NCI-H2227 (cell line): ENCODE measurements around the gene SRGAP1.
A peak's percentile ranks its signal among the peaks of the same experiment; 100 is the strongest.

Experiments used
- DNase-seq: peaks from one replicate; lab custom pipeline; 2025; ENCODE audit not compliant: unreplicated experiment; lab: John Stamatoyannopoulos, UW

SRGAP1 gene

DNA sequence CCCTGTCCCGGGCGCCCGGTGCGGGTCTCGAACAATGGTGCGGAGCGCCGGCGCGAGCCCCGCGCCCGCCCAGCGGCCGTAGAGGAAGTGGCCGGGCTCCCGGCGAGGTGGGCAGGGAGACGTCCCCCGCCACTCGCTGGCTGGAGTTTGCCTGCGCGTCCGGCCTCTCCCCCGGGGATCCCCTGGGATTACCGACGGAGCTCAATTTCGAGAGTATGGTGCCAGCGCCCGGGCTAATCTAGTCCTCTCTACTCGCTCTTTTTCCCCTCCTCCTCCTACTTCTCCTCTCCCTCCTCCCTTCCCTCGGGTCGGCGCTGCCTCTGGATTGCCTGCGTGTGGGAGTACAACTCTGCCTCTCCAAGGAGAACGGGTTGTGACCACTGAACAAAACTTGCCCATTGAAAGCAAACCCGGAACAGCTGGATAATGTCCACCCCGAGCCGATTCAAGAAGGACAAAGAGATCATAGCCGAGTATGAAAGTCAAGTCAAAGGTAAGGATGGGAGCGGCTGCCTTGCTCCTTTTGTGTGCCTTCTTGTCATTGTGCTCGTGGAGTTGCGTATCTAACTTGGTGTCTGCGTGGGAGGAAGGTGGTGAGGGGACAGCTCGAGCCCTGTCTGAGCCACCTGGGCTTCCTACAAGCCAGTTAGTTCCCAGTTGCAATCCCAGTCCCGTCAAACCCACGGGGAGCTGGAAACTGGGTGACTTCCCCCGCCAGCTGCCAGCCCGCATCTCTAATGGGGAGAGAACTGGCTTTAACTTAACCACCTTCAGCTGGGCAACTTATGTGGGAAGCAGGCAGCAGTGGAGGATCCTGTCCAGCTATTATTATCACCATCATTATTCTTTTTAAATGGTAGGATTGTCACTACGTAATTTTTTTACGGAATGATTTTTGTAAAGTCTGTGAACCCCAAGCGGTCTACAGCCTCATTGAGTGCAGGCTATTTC is at the start of gene SRGAP1:
Gene SRGAP1 (plus strand): TSS at position 310 of the 951 bp plus-strand sequence. CDS start 117 bp downstream, at position 427.
- peak; percentile 75 for DNase-seq

DNA sequence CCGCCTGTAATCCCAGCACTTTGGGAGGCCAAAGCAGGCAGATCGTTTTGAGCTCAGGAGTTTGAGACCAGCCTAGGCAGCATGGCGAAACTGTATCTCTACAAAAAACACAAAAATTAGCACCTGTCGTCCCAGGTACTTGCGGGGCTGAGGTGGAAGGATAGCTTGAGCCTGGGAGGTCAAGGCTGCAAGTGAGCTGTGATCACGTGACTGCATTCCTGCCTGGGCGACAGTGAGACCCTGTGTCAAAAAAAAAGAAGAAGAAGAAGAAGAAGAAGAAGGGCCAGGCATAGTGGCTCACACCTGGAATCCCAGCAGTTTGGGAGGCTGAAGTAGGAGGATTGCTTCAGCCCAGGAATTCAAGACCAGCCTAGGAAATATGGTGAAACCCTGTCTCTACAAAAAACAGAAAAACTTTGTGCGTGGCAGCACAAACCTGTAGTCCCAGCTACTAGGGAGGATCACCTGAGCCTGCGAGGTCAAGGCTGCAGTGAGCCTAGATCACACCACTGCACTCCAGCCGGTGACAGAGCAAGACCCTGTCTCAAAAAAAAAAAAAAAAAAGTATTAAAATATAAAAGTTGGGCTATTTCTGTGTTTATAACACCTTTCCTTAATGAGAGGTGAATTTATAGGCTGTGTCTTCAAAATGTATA is 49.3 kb upstream of the SRGAP1 start:
- no peak for DNase-seq

DNA sequence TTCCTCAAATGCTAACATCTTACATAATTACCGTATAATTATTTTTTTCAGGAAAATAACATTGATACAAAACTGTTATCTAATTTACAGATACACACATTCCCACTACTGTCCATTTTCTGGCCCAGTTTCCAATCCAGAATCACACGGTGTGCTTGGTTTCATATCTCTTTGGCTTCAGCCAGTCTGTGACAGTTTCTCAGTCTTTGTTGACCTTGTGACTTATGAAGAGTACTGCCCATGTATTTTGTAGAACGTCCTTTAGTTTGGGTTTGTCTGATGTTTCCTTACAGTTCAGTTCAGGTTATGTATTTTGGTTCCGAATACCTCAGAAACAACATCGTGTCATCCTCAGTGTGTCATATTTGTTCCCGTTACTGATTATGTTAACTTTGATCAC is 48.6 kb upstream of the SRGAP1 start:
- no peak for DNase-seq

DNA sequence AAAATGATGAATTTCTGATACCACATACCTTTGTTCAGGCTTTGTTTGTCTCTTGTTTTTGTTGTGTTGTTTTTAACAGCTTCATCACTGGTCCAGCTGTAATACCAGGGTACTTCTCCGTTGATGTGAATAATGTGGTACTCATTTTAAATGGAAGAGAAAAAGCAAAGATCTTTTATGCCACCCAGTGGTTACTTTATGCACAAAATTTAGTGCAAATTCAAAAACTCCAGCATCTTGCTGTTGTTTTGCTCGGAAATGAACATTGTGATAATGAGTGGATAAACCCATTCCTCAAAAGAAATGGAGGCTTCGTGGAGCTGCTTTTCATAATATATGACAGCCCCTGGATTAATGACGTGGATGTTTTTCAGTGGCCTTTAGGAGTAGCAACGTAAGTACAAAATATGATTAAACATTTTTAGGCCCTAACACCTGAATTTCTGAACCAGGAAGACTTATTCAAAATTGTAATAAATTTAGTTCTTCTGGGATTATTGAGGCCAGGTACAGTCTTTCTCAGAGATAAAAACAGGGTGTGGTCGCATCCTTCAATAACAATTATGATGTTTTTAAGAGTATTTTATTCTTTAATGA is 42.4 kb upstream of the SRGAP1 start:
- DNase-seq: peak; percentile 68

DNA sequence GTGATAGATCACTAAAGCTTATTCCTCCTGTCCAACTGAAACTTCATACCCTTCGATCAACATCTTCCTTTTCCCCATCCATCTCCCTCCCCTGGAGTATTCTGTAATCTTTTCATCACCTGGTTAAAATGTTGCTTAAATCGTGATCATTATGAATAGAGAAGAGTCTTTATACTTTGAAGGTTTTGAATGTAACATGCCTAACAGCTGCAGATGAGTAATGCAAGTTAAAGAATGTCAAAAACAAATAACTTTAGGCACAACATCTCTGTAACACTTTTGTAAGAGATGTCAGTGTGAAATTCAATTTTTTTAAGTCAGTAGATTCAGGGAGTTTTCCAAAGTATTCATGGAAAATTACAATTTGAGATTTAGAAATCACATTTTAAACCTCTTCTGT is 39.8 kb upstream of the SRGAP1 start:
- DNase-seq: no peak

DNA sequence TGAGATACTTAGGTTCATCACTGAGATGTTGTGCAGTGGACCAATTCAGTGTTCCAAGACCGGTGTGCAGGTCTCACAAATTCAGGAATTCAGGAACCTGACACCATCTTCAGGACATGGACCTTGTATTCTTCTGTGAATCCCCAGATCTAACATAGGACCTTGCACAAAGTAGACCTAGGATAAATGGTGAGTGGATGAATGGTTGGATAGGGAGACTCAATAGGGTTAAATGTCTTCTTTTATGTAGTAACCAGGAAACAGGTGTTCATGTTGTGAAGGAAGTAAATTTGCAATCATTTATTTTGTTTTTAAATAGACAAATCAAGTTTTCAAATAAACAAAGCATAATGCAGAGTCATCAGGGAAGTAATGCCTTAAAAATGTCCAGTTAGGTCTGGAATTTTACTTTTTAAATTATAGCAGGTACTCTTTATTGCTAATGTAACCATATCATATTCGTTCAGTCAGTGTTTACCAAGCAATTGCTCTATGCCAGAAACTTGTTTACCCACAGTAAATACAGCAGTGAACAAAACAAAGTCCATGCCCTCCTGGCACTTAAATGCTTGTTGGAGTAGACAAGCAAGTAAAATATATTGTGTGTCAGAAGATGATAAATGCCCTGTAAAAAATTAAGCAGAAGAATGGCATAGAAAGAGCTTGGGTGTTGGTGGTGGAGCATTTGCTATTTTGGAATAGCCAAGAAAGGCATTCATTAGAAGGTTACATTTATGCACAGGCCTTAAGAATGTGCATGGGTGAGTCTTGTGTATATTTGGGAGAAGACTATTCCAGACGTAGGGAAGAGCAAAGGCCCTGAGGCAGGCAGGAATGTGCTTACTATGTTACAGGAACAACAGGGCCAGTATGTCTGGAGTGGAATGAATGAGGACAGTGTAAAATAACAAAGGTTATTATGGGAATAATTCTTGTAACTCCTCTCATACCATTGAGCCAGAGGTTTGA is 38.5 kb upstream of the SRGAP1 start:
- no peak for DNase-seq

DNA sequence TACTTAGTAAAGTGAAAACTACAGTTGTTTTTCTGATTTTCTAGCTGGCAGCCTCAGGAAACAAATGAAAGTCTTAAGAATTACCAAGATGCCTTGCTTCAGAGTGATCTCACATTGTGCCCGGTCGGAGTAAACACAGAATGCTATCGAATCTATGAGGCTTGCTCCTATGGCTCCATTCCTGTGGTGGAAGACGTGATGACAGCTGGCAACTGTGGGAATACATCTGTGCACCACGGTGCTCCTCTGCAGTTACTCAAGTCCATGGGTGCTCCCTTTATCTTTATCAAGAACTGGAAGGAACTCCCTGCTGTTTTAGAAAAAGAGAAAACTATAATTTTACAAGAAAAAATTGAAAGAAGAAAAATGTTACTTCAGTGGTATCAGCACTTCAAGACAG is 35.9 kb upstream of the SRGAP1 start:
- no peak for DNase-seq

DNA sequence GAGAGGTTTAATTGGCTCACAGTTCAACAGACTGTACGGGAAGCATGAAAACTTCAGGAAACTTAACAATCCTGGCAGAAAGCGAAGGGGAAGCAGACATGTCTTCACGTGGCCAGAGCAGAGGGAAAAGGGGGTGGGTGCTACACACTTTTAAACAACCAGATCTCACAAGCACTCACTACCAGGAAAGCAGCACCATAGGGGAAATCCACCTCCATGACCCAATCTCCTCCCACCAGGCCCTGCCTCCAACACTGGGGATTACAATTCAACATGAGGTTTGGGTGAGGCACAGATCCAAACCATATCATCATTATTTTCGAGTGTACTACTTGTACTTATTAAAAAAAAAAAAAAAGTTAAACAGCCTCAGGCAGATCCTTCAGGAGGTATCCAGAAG is 34.9 kb upstream of the SRGAP1 start:
- DNase-seq: no peak

DNA sequence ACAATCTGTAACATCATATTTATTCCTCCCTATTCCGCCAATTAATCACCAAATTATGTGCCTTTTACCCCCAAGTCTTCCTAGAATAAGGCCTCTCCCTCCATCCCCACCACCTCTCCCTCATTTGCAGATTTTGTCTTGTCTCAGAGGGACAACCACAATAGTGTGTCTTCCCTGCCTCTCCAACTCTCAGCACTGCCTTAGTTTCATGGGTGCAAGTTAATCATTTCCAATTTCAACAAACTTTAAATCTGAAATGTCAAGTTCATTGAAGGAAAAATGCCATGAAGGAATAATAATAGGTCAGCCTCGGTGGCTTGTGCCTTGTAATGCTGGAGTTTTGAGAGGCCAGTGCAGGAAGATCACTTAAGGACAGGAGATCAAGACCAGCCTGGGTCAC is 33.2 kb upstream of the SRGAP1 start:
- no peak for DNase-seq

DNA sequence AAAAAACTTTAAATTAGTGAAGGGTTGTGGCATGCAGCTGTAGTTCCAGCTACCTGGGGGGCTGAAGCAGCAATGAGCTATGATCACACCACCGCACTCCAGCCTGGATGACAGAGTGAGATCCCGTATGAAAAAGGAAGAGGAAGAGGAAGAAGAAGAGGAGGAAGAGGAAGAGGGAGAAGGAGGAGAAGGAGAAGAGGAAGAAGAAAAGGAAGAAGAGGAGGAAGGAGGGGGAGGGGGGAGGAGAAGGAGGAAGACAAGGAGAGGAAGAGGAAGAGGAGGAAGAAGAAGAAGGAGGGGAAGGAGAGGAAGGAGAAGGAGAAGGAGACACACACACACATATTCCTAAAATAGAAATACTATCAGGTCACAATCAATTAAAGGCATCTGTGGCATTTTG is 32.7 kb upstream of the SRGAP1 start:
- DNase-seq: no peak

DNA sequence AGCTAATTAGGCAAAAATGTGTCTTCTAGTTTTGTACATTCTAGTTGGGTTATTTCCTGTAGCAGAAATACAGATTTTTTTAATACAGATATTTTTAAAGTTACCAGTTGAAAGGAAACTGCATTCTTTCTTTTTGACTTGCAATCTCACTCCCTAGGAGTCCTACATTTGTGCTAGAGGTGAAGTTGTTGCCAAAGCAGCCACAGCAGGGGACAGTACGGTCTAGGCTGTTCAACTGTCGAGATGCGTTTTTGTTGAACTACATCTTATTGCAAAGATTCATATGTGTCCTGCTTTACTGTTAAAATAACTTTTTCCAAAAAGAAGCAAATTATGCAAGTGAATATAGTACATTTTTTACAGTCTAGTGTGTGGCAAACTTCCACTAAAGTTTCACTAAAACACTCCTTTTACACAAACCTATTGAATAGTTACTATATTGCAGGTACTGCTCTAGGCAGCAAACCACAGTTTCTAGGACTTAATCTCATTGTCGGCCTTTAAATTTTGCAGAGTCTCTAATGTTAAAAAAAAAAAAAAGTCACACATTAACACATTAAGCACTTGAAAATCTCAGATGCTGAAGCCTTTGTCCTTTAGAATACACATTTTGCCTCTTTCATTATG is 30.2 kb upstream of the SRGAP1 start:
- no peak for DNase-seq

DNA sequence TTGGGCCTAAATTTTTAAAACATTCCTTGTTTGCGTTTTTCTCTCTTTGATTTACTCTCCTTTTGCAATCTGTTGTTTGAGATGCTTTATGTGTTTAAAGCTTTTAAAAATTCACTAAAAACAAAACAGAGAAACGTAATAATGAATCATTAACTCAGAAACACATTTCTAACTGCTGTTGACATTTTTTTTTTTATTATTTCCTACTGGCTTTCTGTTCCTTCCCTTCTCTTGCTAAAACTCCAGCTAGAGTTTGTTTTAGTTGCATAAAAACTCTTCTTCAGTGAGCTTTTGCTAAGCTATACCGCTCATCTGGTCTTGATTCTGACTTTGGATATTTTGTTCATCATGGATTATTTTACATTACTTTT is 29.0 kb upstream of the SRGAP1 start:
- DNase-seq: no peak

DNA sequence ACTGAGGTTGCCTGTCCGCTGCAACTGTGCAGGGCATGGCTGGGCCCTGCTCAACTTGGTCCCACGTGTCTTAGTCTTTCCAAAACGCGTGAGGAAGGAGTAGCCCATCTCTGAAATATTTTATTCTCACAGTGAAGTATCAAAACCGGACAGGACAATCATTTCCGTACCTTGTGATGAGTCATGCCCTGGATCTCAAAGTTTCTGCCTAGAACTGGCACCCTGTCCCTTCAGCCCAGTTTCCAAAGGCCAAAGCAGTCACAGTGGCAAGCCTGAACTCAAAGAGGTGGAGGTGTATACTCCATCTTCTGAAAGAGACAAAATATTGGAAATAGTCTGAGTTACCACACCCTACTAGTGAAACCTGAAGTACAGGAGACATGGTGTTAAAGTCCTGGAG is 28.5 kb upstream of the SRGAP1 start:
- DNase-seq: no peak

DNA sequence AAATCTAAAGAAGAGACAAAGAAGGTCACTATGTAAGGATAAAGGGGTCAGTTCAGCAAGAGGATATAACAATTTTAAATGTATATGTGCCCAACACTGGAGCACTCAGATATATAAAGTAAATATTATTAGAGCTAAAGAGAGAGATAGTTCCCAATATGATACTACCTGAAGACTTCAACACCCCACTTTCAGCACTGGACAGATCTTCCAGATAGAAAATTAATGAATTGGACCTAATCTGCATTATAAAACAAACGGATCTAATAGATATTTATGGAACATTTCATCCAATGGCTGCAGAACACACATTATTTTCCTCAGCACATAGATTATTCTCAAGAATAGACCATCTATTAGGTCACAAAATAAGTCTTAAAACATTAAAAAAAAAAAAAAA is 24.1 kb upstream of the SRGAP1 start:
- DNase-seq: no peak

DNA sequence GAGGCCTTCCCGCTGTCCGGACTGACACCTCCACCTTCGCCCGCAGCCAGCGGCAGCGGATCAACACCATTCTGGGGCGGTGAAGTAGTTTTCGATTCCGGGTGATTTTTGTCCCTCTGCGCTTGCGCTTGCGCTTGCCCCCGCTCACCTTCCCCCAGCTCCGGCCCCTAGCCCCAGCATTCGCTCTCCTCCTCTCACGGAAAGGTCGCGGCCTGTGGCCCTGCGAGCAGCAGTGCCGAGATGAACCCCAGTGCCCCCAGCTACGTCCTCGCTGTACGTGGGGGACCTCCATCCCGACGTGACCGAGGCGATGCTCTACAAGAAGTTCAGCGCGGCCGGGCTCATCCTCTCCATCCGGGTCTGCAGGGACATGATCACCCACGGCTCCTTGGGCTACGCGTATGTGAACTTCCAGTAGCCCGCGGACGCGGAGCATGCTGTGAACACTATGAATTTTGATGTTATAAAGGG is 22.7 kb upstream of the SRGAP1 start:
- peak; percentile 38 for DNase-seq

DNA sequence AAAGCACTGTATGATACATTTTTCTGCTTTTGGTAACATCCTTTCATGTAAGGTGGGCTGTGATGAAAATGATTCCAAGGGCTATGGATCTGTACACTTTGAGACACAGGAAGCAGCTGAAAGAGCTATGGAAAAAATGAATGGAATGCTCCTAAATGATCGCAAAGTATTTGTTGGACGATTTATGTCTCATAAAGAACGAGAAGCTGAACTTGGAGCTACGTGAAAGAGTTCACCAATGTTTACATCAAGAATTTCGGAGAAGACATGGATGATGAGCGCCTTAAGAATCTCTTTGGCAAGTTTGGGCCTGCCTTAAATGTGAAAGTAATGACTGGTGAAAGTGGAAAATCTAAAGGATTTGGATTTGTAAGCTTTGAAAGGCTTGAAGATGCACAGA is 22.1 kb upstream of the SRGAP1 start:
- DNase-seq: no peak

DNA sequence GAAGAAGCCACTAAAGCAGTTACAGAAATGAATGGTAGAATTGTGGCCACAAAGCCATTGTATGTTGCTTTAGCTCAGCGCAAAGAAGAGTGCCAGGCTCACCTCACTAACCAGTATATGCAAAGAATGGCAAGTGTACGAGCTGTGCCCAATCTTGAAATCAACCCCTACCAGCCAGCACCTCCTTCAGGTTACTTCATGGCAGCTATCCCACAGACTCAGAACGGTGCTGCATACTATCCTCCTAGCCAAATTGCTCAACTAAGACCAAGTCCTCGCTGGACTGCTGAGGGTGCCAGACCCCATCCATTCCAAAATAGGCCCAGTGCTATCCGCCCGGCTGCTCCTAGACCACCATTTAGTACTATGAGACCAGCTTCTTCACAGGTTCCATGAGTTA is 21.5 kb upstream of the SRGAP1 start:
- DNase-seq: no peak

DNA sequence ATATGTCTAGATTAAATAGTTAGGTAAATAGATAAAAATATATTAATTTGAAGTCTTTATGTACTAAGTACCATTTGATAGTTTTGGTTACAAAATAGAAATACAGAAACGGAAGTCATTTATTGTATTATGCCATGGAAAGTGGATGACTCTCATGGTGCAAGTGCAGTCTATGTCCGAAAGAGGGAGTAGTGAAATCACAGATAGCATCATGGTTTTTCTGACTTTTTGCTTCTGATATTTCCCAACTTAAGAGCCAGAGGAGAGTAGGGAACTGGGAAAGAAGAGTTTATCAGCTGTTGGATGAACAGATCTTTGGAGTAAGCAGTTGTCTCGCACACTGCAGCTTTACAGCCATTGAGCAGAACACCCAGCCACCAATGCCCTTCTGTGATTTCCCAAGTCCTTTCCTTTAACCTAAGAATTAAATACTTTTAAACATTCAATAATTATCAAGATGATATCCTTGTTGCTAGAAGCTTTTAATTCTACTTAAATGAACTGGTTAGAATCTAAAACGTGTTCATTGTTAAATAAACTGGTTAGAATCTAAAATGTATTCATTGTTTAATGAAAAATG is 18.4 kb upstream of the SRGAP1 start:
- peak; percentile 72 for DNase-seq

DNA sequence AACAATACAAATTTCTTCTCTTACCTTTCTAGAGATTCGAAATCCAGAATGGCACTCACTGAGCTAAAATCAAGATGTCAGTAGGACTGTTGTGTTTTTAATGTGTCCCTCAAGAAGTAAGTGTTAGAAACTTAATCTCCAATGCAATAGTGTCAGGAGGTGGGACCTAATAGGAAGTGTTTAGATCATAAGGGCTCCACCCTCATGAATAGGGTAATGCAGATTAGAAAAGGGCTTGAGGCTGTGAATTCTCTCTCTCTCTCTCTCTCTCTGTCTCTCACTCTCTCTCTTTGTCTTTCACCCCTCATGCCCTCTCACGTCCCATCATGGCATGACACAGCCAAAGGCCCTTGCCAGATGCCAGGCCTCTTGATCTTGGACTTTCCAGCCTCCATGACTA is 15.6 kb upstream of the SRGAP1 start:
- no peak for DNase-seq

DNA sequence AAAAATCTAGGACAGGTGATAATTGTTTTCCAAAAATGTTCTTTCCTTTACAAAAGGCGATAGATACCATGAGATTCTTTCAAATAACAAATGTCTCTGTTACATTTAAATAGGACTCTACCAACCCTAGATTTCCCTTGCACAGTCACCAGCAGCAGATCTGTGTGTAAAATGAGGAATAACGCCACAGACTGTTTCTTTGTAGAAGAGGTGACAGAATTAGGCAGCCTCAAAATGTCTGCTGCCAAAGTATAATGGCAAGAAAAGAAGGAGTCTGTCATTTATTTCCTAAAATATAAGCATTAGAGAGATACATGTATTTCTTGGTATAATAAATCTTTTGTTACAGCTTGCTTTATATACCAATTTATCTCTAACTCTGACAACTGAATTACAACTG is 8.5 kb upstream of the SRGAP1 start:
- DNase-seq: no peak
